BJ (cell line): ENCODE data around the gene STX3. TPM values are rescaled to one million over a fixed set of nuclear protein-coding genes. Genes with fewer than 3 reads are reported as not detected.

Experiments
- CTCF ChIA-PET: fragments of 350-600 bp; formaldehyde crosslinking; extraction: SDS; loops from one replicate; lab custom pipeline; 2021; ENCODE audit warnings: antibody characterized with exemption, inconsistent platforms; lab: Yijun Ruan, JAX
- POLR2A ChIA-PET: fragments of 300-600 bp; sonication (Branson Sonifier 250); formaldehyde crosslinking; extraction: SDS; loops from one replicate; lab custom pipeline; 2021; ENCODE audit warnings: antibody characterized with exemption; lab: Charles Lee
- DNase-seq: peaks from one replicate; pipeline ENCODE4 v3.0.0-alpha.2; 2011; ENCODE audit warnings: low read depth
- H3K27me3 ChIP-seq: 2 replicates; pipeline ENCODE4 v1.6.0; 2011; ENCODE audit warnings: low read length; ENCODE audit not compliant: control insufficient read depth, insufficient read depth
- H3K36me3 ChIP-seq: 2 replicates; pipeline ENCODE4 v1.5.1; 2011; ENCODE audit warnings: low read length; ENCODE audit not compliant: control insufficient read depth, insufficient read depth
- H3K4me3 ChIP-seq: 2 replicates; pipeline ENCODE4 v1.5.1; 2011; ENCODE audit warnings: low read depth, mild to moderate bottlenecking, control low read depth, low read length
- CTCF ChIP-seq: IDR thresholded peaks from 2 replicates; pipeline ENCODE4 v1.5.1; 2011; ENCODE audit warnings: low read depth, mild to moderate bottlenecking, control low read depth, inconsistent platforms, low read length, moderate library complexity; ENCODE audit not compliant: insufficient read depth
- polyA plus RNA-seq: library from polyadenylated mRNA; depleted of rRNA; stranded (reverse); fragments of >200 nt; gene quantifications from 2 replicates; pipeline ENCODE4 v1.2.3, GENCODE V29; 2011

The STX3 gene
- polyA plus RNA-seq, 1 experiment: 8.8 TPM

- DNase-seq: no peak
- no peak for TF ChIP-seq CTCF
- Histone ChIP-seq H3K36me3 (no peaks in the 10 kb centered on the region), H3K4me3 (no peak overlapping the region), H3K27me3 (no peaks in the 10 kb centered on the region)
- CTCF ChIA-PET: interaction anchor here (1.0 kb wide), 1 partner anchor 20 kb away, joined by 3 read pairs; no protein-coding TSS in a partner anchor
- POLR2A ChIA-PET: no interaction called here
Measured at GRCh38 chr11:59770319-59770718, 15.1 kb downstream of the STX3 start.

DNA sequence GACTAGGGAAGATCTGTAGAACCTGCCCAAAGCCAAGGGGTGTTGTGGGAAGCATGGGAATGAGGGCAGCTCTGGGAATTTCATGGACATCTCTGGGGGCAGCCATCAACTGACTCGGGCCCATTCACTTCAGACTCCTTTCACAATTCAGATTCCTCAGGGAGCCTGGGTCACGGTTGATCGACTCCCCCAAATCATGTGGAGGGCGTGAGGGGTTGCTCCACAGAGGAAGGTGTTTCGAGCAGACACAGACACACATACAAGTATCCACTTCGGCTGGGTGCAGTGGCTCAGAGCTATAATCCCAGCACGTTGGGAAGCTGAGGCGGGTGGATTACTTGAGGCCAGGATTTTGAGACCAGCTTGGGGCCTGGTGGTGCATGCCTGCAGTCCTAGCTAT is 15.7 kb downstream of the STX3 start:
- POLR2A ChIA-PET: no interaction called here
- Histone ChIP-seq H3K4me3 (no peak overlapping the region), H3K27me3 (no peaks in the 10 kb centered on the region), H3K36me3 (no peaks in the 10 kb centered on the region)
- no peak for DNase-seq
- TF ChIP-seq CTCF: no peak
- CTCF ChIA-PET: interaction anchor here (1.0 kb wide), 1 partner anchor 19 kb away, joined by 3 read pairs; no protein-coding TSS in a partner anchor

DNA sequence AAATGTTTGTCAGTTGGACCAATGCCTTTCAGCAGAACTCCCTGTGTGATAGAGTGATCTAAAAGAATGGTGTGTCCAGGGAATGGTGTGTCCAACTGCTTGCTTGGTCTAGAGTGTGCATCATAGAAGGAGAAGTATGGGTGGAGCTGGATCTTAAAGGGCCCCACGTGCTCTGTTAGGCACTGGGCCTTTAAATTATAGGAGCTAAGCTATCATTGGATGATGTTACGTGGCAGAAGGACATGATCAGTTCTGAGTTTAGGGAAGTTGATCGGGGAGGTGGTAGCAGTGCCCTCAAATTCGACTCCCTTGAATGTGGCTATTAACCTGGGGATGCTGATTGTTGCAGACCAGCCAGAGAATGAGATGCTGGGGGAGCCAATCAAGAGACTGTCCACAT is 16.4 kb downstream of the STX3 start:
- ChIA-PET CTCF (interaction anchor here (1.0 kb wide), 1 partner anchor 41 kb away, joined by 4 read pairs; no protein-coding TSS in a partner anchor), POLR2A (no interaction called here)
- DNase-seq: no peak
- Histone ChIP-seq H3K4me3 (no peak overlapping the region), H3K36me3 (no peaks in the 10 kb centered on the region), H3K27me3 (no peaks in the 10 kb centered on the region)
- TF ChIP-seq CTCF: no peak

- no peak for TF ChIP-seq CTCF
- ChIA-PET POLR2A (no interaction called here), CTCF (interaction anchor here (0.7 kb wide), 1 partner anchor 19 kb away, joined by 3 read pairs; no protein-coding TSS in a partner anchor)
- Histone ChIP-seq H3K27me3 (no peaks in the 10 kb centered on the region), H3K36me3 (no peaks in the 10 kb centered on the region), H3K4me3 (no peak overlapping the region)
- no peak for DNase-seq
Measured at GRCh38 chr11:59773083-59773440, 17.9 kb downstream of the STX3 start.

DNA sequence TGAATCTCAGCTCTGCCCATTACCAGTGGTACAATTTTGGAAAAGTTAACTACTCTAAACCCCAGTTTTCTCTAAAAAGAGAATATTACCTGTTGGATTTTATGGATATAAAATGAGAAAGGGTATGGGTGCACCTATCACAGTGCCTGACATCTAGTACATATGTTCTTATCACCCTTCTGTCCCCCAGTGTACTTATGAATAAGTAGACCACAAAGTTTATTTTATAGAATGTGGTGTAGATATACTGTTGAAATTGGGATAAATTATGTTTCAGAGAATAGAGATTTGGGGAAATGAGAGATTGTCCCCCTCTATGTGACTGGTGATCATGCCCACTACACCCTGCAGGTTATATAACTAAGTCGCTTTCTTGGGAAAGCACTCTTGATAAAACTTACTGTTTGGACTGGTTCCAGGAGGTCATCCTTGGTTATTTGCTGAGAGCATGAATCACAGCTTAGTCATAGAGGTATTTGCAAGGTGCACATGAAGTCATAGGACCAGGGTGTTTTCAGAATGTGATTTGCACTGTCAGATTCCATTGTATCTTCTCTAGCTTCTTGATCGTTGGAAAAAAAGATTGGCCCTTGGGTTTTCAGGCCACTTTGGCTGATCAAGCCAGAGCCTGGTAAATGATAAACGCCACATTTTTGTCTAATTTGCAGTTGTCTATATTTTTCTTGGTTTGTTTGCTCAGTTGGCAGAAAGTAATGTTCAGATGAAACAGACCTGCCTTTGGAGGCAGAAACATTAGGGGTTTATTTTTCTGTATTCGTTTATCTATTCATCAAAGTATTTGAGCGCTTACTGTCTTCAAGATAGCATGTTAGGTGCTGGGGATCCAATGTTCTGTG is 21.3 kb downstream of the STX3 start:
- POLR2A ChIA-PET: interaction anchor here (0.7 kb wide), 1 partner anchor 23 kb away, joined by 3 read pairs; no protein-coding TSS in a partner anchor
- no peak for DNase-seq
- Histone ChIP-seq H3K27me3 (no peaks in the 10 kb centered on the region), H3K36me3 (no peaks in the 10 kb centered on the region), H3K4me3 (no peak overlapping the region)
- CTCF ChIA-PET: interaction anchor here (1.3 to 1.4 kb wide), 2 partner anchors 9 to 22 kb away, joined by 5 read pairs; partner anchors contain the start of gene STX3
- TF ChIP-seq CTCF: no peak
